ENCODE measurements around the gene PCDH7.

PCDH7 gene, protein sequence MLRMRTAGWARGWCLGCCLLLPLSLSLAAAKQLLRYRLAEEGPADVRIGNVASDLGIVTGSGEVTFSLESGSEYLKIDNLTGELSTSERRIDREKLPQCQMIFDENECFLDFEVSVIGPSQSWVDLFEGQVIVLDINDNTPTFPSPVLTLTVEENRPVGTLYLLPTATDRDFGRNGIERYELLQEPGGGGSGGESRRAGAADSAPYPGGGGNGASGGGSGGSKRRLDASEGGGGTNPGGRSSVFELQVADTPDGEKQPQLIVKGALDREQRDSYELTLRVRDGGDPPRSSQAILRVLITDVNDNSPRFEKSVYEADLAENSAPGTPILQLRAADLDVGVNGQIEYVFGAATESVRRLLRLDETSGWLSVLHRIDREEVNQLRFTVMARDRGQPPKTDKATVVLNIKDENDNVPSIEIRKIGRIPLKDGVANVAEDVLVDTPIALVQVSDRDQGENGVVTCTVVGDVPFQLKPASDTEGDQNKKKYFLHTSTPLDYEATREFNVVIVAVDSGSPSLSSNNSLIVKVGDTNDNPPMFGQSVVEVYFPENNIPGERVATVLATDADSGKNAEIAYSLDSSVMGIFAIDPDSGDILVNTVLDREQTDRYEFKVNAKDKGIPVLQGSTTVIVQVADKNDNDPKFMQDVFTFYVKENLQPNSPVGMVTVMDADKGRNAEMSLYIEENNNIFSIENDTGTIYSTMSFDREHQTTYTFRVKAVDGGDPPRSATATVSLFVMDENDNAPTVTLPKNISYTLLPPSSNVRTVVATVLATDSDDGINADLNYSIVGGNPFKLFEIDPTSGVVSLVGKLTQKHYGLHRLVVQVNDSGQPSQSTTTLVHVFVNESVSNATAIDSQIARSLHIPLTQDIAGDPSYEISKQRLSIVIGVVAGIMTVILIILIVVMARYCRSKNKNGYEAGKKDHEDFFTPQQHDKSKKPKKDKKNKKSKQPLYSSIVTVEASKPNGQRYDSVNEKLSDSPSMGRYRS (N-terminal part only)

GRCh38 chr4:30720021-30720660 lies at the start of gene PCDH7:
TSS of gene PCDH7 (plus strand) at chr4:30720369. CDS start at chr4:30721423, 1,054 bp downstream.
- no peak for DNase-seq

DNA sequence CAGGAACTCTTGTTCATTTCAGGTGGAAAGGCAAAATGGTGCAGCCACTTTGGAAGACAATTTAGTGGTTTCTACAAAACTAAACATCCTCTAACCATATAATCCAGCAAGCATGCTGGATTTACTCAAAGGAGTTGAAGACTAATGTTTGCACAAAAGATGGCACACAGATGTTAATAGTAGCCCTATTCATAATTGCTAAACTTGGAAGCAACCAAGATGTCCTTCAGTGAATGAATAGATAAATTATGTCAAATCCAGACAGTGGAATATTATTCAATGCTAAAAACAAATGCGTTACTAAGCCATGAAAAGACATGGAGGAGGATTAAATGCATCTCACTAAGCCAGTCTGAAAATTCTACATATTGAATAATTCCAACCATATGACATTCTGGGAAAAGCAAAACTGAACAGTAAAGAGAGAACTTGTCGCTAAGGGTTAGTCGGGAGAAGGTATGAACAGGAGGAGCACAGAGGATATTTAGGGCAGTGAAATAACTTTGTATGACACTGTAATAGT lies 48.2 kb upstream of the PCDH7 start:
- no peak for DNase-seq

DNA sequence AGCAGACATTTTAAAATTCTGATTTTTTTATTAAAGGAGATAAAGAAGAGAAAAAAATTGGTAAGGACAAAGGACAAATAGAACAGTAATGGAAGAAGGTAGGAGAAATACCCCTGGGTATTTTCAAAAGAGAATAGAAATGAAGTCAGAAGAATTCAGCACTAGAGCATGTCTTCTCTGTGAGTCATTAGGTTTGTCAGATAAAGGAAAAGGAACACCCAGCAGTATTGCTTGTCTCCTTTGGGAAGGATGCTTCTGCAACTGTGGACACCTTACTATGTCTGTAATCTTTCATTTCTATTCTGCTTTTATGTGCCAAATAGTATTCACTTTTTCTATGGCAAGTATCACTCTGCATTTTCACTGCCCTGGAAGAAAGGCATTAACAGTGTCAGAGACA lies 24.0 kb upstream of the PCDH7 start:
- DNase-seq, result no peak

DNA sequence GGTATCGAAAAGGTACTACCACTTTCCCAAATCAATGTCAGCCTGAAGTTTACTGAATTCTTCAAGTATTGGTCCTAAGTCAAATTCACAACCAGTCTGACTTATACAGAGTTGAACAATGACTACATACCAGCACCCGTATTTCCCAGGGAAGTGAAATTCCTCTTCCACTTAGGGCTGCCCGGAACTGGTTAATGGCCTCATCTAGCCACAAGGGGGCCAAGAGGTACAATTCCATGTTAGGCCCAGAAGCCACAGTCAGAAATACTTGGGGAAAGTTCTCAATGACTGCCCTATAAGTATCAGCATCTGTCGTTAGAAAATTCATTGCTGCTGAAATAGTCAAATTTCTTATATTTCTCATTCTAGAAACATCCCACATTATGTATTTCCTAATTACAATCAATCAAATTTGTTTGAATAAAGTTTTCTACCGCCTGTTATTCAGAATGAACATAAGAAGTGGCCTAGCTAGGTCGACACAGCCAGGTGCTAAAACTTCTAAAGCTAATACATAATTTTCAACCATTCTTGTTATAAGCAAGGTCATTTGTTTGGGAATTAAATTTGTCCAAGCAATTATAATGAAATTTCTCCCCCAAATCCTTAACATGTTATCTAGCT lies 5.6 kb upstream of the PCDH7 start:
- no peak for DNase-seq

GRCh38 chr4:30716158-30716557 lies 4.0 kb upstream of the PCDH7 start:
- no peak for DNase-seq

GRCh38 chr4:30716681-30717207 lies 3.4 kb upstream of the PCDH7 start:
- DNase-seq, result no peak

DNA sequence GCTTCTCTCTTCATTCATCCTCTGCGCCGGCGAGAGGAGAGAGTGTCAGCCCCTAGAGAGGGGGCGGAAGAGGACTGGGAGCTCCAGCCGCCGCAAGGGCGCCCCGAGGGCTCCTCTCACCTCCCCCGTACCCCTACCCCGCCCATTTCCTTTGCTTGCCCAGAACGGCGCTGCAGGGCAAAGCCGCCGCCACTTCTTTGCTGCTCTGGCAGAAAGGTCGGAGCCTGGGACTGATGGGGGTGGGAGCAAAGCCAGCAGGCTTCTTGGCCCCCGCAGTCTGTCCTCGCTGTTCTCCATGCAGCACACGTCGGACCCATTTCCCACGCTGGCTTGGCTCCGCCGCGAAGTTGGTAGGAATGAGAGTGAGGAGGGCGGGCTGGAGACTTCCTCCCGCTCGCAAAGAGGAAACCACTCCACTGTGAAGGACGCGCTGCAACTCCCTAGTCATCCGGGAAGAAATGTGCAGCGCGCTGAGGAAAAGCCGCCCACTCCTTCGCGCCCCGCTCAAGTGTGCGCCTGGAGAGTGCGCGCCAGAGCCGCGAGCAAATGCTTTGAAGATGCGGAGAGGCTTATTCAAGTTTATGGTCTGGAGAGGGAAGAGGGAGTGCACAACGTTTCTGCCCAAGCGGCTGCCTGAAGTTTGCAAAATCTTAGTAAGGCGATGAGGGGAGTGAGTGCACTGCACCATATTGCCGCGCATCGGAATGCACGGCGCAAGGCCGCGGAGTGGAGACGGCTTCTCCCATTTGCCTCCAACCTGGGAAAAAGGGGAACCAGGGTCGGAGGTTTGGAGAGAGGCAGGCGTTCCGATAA lies 2.8 kb upstream of the PCDH7 start:
- peak; percentile 42 for DNase-seq

GRCh38 chr4:30718021-30718542 lies 2.1 kb upstream of the PCDH7 start:
- no peak for DNase-seq

DNA sequence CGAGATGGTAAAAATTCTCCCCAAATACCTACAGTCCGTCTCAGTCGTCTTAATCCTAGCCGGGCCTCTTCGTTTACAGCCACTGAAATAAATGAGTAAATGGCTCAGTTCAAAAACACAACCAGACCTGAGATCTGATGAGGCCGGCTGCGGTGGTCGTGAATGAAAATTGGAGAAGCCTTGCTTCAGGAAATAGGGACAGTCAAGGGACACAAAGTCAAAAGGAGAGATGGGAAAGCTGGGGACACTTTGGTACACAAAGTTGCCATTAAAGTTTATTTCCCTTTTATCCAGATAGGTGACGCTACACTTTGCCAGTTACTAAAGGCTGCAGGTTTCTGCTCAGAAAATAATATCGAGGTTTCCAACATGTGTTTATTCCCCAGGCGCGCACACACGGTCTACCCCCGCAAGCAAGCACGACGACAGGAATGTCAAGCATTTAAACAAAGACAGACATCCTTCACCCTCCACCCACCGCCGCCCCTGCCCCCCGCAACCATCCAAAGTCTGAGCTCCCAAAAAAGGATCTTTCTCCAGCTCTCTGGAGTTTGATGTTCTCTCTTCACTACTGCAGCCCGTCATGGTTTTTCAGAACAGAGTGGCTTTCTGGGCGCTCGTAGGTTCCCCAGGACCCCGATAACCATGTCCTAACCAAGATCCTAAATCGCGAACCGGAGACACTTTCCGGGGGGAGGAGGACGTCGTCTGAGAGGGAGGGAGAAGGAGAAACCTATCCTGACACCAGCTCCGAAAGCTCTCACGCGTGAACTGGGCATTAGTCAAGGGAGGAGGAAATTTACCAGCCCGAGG lies 1.3 kb upstream of the PCDH7 start:
- no peak for DNase-seq

DNA sequence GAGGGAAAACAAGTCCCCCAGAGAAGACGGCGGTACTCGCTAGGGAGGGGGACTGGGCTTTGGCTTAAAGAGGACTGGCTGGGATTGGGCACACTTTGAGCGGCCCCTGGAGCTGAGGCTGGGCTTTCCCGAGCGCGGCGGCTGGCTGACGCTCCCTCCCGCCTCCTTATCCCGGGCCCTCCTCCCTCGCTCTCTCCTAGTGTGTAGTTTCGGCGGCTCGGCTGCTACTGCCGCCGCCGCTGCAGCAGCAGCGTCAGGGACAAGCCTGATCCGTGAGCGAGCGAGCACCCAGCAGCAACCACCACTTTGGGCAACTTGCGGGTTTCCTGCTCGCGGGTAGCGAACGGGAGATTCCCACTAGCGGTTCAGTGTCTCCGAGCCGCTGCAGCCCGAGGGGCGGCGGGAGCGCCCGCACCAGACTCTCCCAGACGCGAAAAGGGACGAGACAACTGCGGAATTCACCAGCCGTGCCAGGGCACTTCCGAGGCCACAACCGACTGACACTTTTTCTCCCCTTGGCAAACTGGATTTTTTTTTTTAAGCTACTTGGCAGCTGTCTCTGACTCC lies 632 bp upstream of the PCDH7 start:
- DNase-seq, result no peak

DNA sequence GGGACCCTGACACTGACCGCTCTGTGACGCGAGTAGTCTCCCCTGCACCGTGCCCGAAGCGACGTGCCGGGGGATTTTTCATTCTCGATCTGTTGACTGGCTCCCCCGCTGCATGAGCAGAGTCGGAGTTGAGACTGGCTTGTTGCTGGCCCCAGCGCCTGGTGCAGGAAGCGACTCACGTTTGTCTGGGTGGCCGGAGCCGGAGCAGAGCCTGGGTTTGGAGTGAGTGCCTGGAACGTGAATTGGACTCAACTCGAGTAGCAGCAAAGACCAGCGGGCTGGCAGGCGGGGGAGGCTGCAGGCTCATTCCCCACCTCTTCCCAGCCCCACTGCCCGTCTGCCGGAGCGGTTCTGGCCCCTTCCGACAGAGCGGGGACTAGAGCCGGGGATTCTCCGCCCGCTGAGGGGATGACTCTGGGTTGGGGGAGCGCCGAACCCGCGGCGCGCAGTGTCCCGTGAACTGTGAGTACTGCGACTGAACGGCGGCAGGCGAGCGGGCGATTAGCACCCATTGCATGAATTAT lies 554 bp downstream of the PCDH7 start:
- no peak for DNase-seq

DNA sequence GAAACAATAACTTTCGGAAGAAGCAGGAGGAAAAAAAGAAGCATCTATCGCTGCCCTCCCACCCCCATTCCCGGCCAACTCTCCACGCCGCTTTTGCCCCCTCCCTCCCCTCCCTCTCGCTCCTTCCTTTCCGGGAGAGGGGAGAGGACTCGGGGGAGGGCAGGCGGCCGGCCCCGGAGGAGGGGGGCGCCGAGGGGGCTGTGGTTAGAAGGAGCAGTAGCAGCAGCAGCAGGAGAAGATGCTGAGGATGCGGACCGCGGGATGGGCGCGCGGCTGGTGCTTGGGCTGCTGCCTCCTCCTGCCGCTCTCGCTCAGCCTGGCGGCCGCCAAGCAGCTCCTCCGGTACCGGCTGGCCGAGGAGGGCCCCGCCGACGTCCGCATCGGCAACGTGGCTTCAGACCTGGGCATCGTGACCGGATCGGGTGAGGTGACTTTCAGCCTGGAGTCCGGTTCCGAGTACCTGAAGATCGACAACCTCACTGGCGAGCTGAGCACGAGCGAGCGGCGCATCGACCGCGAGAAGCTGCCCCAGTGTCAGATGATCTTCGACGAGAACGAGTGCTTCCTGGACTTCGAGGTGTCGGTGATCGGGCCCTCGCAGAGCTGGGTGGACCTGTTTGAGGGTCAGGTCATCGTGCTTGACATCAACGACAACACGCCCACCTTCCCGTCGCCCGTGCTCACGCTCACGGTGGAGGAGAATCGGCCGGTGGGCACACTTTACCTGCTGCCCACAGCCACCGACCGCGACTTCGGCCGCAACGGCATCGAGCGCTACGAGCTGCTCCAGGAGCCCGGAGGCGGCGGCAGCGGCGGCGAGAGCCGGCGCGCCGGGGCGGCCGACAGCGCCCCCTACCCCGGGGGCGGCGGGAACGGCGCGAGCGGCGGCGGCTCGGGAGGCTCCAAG lies 1.3 kb downstream of the PCDH7 start:
- DNase-seq, result no peak

- DNase-seq, result no peak
Measured at GRCh38 chr4:30722092-30722358, 1.9 kb downstream of the PCDH7 start.

DNA sequence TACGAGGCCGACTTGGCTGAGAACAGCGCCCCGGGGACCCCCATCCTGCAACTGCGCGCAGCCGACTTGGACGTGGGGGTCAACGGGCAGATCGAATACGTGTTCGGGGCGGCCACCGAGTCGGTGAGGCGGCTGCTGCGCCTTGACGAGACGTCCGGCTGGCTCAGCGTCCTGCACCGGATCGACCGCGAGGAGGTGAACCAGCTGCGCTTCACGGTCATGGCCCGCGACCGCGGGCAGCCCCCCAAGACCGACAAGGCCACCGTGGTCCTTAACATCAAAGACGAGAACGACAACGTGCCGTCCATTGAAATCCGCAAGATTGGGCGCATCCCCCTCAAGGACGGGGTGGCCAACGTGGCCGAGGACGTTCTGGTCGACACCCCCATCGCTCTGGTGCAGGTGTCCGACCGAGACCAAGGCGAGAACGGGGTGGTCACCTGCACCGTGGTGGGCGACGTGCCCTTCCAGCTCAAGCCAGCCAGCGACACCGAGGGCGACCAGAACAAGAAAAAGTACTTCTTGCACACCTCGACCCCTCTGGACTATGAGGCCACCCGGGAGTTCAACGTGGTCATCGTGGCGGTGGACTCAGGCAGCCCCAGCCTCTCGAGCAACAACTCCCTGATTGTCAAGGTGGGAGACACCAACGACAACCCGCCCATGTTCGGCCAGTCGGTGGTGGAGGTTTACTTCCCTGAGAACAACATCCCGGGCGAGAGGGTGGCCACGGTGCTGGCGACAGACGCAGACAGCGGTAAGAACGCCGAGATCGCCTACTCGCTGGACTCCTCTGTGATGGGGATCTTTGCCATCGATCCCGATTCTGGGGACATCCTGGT lies 2.4 kb downstream of the PCDH7 start:
- no peak for DNase-seq

DNA sequence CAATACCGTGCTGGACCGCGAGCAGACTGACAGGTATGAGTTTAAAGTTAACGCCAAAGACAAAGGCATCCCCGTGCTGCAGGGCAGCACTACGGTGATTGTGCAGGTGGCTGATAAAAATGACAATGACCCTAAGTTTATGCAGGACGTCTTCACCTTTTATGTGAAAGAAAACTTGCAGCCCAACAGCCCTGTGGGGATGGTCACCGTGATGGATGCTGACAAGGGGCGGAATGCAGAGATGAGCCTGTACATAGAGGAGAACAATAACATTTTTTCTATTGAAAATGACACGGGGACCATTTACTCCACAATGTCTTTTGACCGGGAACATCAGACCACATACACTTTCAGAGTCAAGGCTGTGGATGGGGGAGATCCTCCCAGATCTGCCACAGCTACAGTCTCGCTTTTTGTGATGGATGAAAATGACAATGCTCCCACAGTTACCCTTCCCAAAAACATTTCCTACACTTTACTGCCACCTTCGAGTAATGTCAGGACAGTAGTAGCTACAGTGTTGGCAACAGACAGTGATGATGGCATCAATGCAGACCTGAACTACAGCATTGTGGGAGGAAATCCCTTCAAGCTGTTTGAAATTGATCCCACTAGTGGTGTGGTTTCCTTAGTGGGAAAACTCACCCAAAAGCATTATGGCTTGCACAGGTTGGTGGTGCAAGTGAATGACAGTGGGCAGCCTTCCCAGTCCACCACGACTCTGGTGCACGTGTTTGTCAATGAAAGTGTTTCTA lies 3.2 kb downstream of the PCDH7 start:
- DNase-seq, result no peak

GRCh38 chr4:30724247-30724646 lies 4.1 kb downstream of the PCDH7 start:
- DNase-seq, result no peak

- no peak for DNase-seq
Measured at GRCh38 chr4:30725562-30725961, 5.4 kb downstream of the PCDH7 start.

All from GDM1 (cell line).